Stimulated activated CD4-positive, alpha-beta T cell treated with anti-CD3 and anti-CD28 coated beads, Interleukin-4, amount 100 ng/mL, for 4 hours (primary cell): ENCODE data around the gene METTL25.

Source experiments
- DNase-seq, 2 experiments: peaks; one replicate each; pipeline ENCODE4 v3.0.0-alpha.2; 2020

Gene METTL25

GRCh38 chr12:82474181-82474797 is 116.0 kb downstream of the METTL25 start:
- DNase-seq = no peak

- no peak for DNase-seq
These were observed 116.5 kb downstream of the METTL25 start for GRCh38 chr12:82474798-82475184.

GRCh38 chr12:82475211-82475610 is 116.9 kb downstream of the METTL25 start:
- no peak for DNase-seq

GRCh38 chr12:82476511-82476910 is 118.2 kb downstream of the METTL25 start:
- DNase-seq = no peak

DNA sequence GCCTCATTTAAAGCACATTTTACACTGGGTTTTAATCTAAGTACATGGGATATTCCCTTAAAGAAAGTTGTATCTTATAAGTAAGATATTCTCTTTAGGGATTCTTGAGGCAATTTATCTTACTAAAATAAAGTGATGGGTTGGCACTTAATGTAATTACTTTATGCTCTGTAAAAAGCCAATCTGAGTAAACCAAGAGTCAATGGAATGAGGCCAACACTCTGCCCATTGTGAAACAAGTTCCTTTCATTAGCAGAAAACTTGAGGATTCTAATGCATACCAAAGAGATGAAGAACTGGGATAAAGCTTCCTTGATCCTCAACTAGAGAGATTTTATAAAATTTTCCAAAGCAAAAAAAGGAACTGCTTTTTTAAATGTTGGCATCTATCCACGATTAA is 121.2 kb downstream of the METTL25 start:
- no peak for DNase-seq

DNA sequence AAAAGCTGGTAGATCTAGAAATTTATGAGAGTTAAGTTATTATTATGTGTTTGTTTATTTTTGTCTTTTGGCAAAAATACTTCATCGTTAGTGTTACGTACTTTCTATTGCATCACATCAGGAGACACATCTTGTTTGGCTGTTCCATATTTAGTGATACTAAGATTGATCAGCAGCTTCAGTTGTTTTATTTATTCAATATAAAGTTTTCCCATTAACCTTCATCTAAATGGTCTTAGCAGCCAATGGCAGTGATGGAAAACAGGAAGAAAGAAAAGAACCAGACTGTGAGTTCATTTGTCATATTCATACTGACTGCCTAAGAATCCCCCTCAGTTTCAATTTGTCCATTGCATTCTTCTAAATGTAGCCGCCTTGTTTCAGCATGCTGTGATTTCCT is 122.3 kb downstream of the METTL25 start:
- no peak for DNase-seq

- DNase-seq = no peak
These were observed 123.6 kb downstream of the METTL25 start for GRCh38 chr12:82481954-82482353.

- DNase-seq = no peak
These were observed 128.4 kb downstream of the METTL25 start for GRCh38 chr12:82486524-82487235.

- no peak for DNase-seq
These were observed 146.1 kb downstream of the METTL25 start for GRCh38 chr12:82504409-82504808.

- DNase-seq = no peak
These were observed 146.8 kb downstream of the METTL25 start for GRCh38 chr12:82505150-82505549.

DNA sequence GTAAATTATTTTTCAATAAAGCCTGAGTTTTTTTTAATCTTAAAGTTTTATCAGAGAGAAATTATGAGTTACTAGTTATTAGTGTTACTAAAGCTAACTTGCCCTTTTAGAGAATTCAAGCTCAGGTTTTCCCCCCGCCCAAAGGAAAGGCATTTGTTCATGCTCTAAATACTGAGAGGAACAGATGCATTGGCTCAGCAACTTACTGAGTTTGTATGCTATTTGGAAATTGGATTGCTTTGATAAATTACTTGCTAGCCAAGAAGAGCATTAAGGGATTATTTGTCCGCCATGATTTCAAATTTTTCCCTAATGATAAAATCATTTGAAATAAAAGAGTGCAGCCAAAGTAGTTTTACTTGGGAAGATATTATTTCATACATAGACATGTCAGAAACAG is 149.4 kb downstream of the METTL25 start:
- DNase-seq = no peak

GRCh38 chr12:82510386-82510785 is 152.1 kb downstream of the METTL25 start:
- no peak for DNase-seq

GRCh38 chr12:82514880-82515279 is 156.6 kb downstream of the METTL25 start:
- no peak for DNase-seq

DNA sequence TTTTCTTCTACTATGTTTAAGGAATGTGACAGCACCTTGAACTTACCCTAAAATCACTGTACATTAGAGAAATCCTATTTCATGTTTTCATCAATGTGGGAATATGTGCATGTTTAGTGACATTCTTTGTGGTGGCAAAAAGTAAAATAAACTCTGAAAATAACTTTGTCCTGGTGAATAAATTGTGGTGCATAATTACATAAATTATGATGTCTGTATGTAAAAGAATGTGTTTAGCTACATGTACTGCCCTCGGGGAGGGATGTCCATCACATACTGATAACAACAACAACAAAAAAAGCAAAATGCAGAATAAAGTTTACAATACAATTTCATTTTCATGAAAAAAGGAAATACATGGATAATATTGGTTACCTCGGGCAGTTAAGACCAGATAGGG is 157.3 kb downstream of the METTL25 start:
- no peak for DNase-seq

GRCh38 chr12:82517027-82517426 is 158.7 kb downstream of the METTL25 start:
- DNase-seq = no peak

- DNase-seq = no peak
These were observed 159.5 kb downstream of the METTL25 start for GRCh38 chr12:82517808-82518207.

- no peak for DNase-seq
These were observed 161.2 kb downstream of the METTL25 start for GRCh38 chr12:82519510-82519909.

- DNase-seq = no peak
These were observed 164.0 kb downstream of the METTL25 start for GRCh38 chr12:82522285-82522684.

DNA sequence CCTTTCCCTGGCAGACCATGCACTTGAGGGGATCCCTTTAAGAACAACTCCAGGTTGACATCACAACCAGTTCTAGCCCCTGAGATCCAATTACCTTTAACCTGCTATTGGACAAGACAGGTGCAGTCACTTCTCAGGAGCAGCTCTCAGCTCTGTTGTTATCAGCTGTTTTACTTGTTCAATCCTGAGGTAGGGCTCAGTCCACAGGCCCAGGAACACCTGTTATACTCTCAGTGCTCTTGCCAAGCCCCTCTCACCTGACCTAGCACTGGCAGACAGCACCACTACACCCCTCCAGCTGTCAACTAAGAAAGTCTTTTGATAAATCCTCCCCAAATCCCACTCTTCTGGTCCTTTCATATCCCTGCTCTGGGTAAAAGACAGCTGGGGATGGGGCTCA is 164.4 kb downstream of the METTL25 start:
- no peak for DNase-seq

GRCh38 chr12:82523996-82524395 is 165.7 kb downstream of the METTL25 start:
- no peak for DNase-seq

GRCh38 chr12:82524641-82525040 is 166.3 kb downstream of the METTL25 start:
- no peak for DNase-seq

- no peak for DNase-seq
These were observed 167.3 kb downstream of the METTL25 start for GRCh38 chr12:82525616-82526015.

- DNase-seq = no peak
These were observed 168.9 kb downstream of the METTL25 start for GRCh38 chr12:82527165-82527780.
